Measurements from ENCODE around the gene RFK. TPM values are rescaled to one million over a fixed set of nuclear protein-coding genes. Genes with fewer than 3 reads are reported as not detected.
"Not testable (repeated sequence)": the region's sequence is repeated elsewhere in the genome, so short reads cannot be mapped to it uniquely, and the experiment has no call there.

RFK gene
- total and polyA plus RNA-seq, 12 donors, result 8.1 to 48.5 (median 22.0) TPM

DNA sequence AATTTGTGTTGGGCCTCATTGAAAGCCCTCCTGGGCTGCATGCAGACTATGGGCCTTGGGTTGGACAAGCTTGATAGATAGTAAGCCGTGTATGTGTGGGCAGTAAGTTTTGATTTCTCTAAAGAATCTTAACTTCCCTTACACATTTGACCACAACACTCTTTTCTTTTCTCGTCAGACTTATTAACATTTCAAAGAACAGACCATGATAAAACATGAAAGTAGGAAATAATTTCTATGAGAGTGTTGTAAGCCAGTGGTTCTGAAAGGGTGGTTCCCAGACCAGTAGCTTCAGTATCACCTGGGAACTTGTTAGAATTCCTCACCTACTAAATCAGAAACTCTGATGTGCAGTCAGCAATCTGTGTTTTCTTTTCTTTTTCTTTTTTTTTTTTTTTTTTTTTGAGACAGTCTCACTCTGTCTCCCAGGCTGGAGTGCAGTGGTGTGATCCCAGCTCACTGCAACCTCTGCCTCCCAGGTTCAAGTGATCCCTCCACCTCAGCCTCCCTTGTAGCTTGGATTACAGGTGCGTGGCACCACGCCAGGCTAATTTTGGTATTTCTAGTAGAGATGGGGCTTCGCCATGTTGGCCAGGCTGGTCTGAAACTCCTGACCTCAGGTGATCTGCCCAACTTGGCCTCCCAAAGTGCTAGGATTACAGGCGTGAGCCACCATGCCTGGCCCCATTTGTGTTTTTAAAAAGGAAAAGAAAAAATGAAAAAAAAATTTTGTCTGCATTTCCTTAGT lies 44.8 kb upstream of the RFK start:
- Histone ChIP-seq H3K27ac (no peak overlapping the region), H3K9me3 (replicated peaks in 1 of 3) (no peaks in the 10 kb centered on the region), H3K4me3 (no peak overlapping the region), H3K4me1 (replicated peaks in 1 of 2) (no peaks in the 10 kb centered on the region), H3K27me3 (no peaks in the 10 kb centered on the region), H3K36me3 (replicated peaks in 1 of 2) (no peaks in the 10 kb centered on the region)
- no peak for DNase-seq
- WGBS, 4 donors, result 80 to 91% (median 83%) methylated on average over 6 of the region's 6 CpGs
- TF ChIP-seq POLR2A (IDR thresholded peaks at IDR 0.05), result no peak
- TF ChIP-seq CTCF (IDR thresholded peaks at IDR 0.05), result no peak
- intact Hi-C loops (cut with DNase I), result no loop called here

GRCh38 chr9:76437017-76437699 lies 42.9 kb upstream of the RFK start:
- H3K4me3 ChIP-seq; DNase-seq; H3K9me3 ChIP-seq (replicated peaks in 1 of 3); H3K27ac ChIP-seq; H3K36me3 ChIP-seq (replicated peaks in 1 of 2); H3K27me3 ChIP-seq; intact Hi-C loops (cut with DNase I); H3K4me1 ChIP-seq (replicated peaks in 1 of 2): not testable (repeated sequence)
- 77 to 96% (median 89%) methylated on average over 9 of the region's 9 CpGs for WGBS, 4 donors

DNA sequence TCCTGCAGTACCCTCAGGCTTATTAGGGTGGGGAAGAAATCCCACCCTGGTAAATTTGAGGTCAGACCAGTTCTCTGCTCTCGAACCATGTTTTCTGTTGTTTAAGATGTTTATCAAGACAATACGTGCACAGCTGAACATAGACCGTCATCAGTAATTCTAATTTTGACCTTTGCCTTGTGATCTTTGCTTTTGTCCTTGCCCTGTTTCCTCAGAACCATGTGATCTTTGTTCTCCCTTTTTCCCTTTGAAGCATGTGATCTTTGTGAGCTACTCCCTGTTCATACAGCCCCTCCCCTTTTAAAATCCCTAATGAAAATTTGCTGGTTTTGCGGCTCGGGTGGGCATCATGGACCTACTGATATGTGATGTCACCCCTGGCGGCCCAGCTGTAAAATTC lies 40.7 kb upstream of the RFK start:
- H3K36me3 ChIP-seq (replicated peaks in 1 of 2); H3K4me3 ChIP-seq; H3K4me1 ChIP-seq (replicated peaks in 1 of 2); H3K27ac ChIP-seq; H3K9me3 ChIP-seq (replicated peaks in 1 of 3); DNase-seq; intact Hi-C loops (cut with DNase I); H3K27me3 ChIP-seq: not testable (repeated sequence)
- 70 to 85% (median 81%) methylated on average over 6 of the region's 6 CpGs for WGBS, 4 donors

- intact Hi-C loops (cut with DNase I), result no loop called here
- no peak for DNase-seq
- TF ChIP-seq POLR2A (IDR thresholded peaks at IDR 0.05) (no peak), CTCF (IDR thresholded peaks at IDR 0.05) (no peak)
- 65 to 83% (median 77%) methylated on average over 3 of the region's 3 CpGs for WGBS, 4 donors
- Histone ChIP-seq H3K27ac (no peak overlapping the region), H3K27me3 (no peaks in the 10 kb centered on the region), H3K9me3 (replicated peaks in 1 of 3) (no peaks in the 10 kb centered on the region), H3K4me1 (replicated peaks in 1 of 2) (no peaks in the 10 kb centered on the region), H3K36me3 (replicated peaks in 1 of 2) (no peaks in the 10 kb centered on the region), H3K4me3 (no peak overlapping the region)
These were observed 39.6 kb upstream of the RFK start for GRCh38 chr9:76433836-76434235.

DNA sequence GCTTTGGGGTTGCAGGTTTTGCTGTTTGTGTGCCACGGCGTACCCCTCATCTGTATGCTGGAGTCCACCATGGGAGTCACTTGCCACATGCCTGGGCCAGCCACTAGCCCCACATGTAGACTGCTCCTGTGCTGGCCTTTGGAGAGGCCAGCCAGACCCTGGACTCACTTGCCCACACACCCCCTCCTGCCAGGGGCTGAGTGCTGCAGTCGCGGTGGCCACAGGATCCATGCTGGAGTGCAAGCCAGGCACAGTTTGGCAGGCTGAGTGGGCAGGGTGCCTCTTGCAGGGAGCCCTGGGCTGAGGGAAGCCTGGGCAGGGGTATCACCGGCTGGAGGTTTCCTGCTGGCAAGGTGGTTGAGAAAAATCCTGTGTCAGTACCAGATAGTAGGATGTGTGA lies 39.2 kb upstream of the RFK start:
- no peaks in the 10 kb centered on the region for H3K27me3 ChIP-seq
- H3K4me3 ChIP-seq, result no peak overlapping the region
- H3K4me1 ChIP-seq (replicated peaks in 1 of 2), result no peaks in the 10 kb centered on the region
- no peaks in the 10 kb centered on the region for H3K9me3 ChIP-seq (replicated peaks in 1 of 3)
- intact Hi-C loops (cut with DNase I), result no loop called here
- TF ChIP-seq CTCF (IDR thresholded peaks at IDR 0.05) (no peak), POLR2A (IDR thresholded peaks at IDR 0.05) (no peak)
- DNase-seq, result no peak
- no peaks in the 10 kb centered on the region for H3K36me3 ChIP-seq (replicated peaks in 1 of 2)
- WGBS, 4 donors, result 82 to 100% (median 89%) methylated on average over 2 to 5 of the region's 5 CpGs
- H3K27ac ChIP-seq, result no peak overlapping the region

Measured in adrenal gland (tissue), 12 donors.